HG03460 (cell line): ENCODE measurements around the gene GCK.
"Not testable (repeated sequence)": the region's sequence is repeated elsewhere in the genome, so short reads cannot be mapped to it uniquely, and the experiment has no call there.

ENCODE experiments used
- ATAC-seq: cut with Tn5 transposase; IDR thresholded peaks from one replicate; pipeline ENCODE4 v1.9.1; 2021; ENCODE audit not compliant: unreplicated experiment

Gene GCK

DNA sequence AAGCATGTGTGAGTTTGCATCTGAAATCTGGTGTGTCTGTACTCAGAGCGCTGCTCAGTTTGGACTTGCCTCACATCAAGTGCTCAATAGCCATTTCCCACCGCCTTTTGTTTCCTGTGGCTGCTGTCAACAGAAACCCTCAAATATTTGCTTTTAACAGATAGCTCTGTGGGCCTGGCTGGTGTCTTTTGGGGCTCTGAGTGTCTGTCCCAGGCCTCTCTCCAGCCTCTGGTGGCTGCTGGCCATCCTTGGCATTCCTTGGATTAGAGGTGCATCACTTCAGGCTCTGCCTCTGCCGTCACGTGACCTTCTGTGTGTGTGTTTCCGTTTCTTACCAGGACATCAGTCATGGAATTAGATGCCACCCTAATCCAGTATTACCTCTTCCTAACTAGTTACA is 20.9 kb upstream of the GCK start:
- no peak for ATAC-seq

DNA sequence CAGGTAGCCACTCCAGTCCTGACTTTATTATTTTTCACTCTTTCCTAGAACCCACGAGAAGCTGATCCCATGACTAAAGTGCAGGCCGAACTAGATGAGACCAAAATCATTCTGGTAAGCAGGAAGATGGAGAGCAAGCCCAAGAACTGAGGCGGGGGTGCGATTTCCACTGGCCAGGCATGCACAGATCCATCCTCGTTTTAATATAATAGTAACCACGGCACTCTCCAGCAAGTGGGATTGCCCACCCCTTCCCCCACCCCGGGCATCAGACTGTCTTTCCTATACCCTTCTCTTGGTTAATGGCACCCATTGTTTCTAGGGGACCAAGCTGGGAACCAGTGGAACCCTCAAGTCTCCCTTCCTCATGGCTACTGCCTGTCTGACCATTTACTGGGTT is 18.8 kb upstream of the GCK start:
- ATAC-seq, result no peak

DNA sequence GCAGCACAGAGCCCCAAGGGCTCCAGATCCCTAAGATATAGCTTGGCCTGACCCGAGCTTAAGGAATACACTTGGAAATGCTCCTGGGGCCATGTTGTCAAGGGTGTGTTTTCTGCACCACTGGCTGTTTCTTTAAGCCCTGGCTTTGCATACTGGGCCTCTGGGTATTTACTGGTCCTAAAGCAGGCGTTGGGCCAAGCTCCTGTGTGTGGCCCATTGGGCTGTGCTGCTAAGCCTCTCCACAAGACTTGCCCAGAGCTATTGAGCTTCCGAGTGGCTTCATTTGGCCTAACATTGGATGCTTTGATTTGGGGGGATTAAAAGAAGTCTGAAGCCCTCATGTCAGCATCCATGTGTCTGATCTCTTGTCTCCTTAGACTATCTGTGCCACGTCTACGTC is 16.8 kb upstream of the GCK start:
- no peak for ATAC-seq

DNA sequence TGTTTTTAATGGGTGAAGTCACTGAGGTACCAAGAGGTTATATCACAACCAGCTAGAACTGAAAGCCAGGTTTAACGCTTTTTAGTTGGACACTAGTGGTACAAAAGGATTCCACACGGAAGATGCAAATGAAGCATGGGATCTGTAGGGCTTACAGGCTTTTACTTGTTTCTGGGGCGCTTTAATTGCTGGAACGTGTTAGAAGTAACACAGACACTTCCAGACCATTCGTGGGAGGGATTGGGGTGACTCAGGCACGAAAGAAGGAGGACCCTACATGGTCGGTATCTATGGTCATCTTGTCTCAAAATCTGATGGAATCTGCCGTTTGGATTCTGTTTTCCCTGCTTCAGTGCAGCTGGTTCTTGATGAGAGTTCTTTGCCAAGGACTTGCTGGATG is 12.6 kb upstream of the GCK start:
- no peak for ATAC-seq

DNA sequence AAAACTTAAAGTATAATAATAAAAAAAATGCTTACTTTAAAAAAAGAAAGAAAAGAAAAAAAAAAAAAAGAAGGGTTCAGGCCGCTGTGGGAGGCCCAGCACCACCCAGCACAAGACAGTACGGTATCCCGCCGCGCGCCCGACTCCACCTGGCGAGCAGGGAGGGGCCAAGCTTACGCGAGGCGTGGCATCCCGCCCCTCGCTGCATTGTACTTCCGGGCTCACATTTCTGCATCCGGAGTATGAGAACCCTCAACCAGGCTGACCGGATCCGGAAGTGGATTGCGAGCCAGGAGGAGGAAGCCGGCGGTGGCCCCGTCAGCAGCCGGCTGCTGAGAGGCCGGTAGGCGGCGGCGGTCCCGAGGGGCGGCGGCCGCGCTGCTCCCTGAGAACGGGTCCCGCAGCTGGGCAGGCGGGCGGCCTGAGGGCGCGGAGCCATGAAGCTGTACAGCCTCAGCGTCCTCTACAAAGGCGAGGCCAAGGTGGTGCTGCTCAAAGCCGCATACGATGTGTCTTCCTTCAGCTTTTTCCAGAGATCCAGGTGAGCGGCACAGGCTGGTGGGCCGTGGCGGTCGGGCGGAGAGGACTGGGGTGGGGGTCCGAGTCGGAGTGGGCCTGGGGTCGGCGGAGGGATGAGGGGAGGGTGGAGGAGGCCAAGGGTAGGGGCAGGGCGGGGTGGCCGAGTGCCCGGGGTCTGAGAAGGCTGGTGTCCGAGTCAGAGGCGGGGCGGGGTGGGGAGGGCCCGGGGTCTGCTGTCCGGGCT is 11.6 kb upstream of the GCK start, which contains the start of gene YKT6:
YKT6 (plus strand) TSS at position 280 of the 763 bp plus-strand sequence; CDS start at position 438, 158 bp downstream.
- peak; percentile 99 for ATAC-seq

DNA sequence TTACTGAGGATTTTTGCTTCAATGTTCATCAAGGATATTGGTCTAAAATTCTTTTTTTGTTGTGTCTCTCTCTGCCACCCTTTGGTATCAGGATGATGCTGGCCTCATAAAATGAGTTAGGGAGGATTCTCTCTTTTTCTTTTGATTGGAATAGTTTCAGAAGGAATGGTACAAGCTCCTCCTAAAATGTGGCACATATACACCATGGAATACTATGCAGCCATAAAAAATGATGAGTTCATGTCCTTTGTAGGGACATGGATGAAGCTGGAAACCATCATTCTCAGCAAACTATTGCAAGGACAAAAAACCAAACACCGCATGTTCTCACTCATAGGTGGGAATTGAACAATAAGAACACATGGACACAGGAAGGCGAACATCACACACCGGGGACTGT is 10.9 kb upstream of the GCK start:
- ATAC-seq, result not testable (repeated sequence)

DNA sequence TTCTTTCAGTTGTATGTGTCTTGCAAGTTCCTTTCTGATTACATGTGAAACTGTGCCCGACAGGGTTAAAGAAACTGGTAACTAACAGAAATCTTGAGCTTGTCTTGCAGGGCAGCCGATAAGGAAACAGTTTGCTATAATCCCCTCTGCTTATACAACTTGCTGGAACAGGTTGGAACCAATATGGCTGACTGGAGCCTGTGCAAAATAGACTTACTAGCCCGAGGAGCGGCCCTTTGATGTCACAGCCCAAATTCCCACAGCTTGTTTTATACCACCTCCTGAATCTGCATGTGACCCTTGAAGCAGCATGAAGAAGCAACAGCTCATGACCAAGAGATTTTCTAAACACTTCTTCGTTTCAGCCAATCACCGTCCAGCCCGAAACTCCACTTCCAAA is 8.2 kb upstream of the GCK start:
- ATAC-seq, result no peak

DNA sequence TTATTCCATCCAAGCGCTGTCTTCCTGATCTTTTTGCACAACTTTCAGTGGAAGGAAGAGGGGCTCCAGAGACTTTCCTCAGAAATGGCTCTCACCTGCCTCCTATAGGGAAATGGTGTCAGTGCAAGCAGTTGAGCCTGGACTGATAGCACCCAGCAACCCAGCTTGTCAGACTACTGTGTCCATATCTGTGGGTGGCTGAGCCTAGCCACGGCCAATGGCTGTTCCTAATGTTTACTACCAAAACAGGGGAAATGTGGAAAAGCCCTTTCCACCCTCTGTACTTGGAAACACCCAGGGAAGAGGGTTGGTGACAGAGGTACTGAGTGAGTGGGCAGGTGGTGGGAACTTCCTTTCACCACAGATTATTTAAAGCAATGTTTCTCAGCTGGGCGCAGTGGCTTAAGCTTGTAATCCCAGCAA is 7.2 kb upstream of the GCK start:
- no peak for ATAC-seq

DNA sequence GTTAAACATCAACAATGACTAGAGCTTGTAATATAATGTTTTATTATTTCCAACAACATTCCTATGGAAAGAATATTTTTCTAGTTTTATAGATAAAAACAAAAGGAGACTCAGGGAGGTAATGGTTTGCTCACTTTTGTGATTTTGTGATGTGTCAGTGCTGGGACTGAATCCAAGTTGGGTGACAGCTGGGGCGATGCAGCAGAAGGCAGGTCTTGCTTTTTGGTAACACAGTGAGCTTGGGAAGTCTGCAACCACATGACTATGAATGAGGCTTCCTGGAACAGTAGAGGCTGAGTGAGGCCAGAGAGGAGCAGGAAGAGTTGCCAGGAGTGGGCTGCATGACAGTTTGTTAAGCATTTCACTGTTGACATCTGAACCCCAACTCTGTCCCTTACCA is 6.7 kb upstream of the GCK start:
- ATAC-seq, result no peak

DNA sequence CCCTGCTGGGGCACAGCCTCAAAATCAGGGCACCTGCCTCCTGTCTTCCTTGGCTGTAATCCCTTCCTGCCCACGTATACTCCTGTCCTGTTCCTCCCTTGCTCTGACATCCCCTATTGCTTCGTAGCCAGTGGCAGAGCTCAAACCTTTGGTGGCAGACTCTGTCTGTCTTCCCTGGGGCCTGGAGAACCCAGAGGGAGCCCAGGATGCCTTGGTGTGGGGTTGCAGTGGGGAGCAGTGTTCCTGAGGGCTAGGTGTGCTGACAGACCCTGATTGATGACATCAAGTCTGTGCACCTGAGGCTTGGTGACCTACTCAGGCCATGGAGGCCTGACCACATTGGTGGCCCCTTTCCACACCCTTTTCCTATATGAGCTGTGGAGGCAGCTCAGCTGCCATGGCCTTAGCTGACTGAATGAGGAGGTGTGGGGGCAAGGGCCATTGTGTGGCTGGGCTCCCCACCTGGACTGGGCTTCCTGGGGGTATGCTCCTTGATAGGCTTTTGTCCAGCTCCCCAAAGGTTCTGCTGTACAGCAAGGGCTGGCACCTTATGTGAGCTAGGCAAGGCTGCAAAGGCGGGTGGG is 5.4 kb upstream of the GCK start:
- ATAC-seq, result no peak

DNA sequence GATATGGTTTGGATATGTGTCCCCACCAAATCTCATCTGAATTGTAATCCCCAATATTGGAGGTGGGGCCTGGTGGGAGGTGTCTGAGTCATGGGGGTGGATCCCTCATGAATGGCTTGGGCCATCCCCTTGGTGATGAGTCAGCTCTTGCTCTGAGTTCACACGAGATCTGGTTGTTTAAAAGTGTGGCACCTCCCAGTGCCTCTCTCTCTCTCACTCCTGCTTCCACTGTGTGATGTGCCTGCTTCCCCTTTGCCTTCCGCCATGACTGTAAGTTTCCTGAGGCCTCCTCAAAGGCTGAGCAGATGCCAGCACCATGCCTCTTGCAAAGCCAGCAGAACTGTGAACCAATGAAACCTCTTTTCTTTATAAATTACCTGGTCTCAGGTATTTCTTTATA is 4.8 kb upstream of the GCK start:
- ATAC-seq, result no peak

DNA sequence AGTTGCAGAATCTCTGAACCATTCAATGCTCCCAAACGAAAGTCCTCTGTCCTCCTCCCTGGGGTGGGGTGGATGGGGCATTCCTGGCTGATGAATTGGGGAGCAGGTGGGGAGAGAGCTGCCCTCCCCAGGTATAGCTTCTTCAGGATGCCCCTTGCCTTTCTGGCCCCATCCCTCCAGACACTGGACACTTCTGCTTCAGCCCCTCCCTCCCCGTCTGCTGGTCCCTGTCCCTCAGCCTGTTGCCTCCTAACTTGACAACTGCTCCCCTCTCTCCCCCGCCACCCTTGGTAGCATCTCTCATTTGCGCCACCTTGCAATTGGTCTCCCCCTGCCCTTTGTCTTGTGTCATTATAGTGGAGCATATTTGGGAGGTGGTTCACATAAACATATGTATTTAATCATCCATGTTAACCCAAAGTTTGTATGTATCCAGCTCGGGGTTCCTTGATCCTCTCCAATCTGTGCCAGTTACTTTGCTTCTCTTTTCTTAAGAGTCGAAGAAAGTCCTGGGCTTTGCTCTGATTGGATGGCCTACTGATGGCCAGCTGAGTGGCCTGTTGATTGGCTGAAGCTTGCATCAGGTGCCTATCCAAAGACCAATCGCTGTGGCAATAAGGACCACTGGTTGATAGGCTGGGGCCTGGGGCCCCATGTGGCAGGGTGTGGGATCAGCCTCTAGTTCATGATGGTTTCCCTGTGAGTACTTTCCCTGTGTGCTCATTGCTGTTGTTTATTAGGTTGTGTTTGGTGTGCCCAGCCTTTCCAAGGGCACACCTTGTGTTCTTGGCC is 4.0 kb upstream of the GCK start:
- no peak for ATAC-seq

DNA sequence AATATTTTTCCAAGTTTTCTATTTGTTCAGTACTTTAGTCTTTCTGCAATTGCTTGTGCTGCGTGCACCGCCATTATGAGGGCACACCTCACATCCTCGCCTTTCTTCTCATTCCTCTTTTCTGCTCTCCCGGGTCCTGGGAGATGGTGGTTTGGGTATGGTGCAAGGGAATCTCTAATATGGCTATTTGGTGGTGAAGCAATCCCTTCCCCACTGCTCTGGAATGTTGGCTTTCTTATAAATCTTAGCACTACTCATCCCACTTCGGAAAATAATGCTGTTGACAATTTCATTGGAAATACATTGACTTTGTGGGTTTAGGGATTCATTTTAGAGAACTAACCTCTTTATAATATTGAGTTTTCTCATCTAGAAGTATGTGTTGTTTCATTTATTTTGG is 1.9 kb upstream of the GCK start:
- no peak for ATAC-seq

DNA sequence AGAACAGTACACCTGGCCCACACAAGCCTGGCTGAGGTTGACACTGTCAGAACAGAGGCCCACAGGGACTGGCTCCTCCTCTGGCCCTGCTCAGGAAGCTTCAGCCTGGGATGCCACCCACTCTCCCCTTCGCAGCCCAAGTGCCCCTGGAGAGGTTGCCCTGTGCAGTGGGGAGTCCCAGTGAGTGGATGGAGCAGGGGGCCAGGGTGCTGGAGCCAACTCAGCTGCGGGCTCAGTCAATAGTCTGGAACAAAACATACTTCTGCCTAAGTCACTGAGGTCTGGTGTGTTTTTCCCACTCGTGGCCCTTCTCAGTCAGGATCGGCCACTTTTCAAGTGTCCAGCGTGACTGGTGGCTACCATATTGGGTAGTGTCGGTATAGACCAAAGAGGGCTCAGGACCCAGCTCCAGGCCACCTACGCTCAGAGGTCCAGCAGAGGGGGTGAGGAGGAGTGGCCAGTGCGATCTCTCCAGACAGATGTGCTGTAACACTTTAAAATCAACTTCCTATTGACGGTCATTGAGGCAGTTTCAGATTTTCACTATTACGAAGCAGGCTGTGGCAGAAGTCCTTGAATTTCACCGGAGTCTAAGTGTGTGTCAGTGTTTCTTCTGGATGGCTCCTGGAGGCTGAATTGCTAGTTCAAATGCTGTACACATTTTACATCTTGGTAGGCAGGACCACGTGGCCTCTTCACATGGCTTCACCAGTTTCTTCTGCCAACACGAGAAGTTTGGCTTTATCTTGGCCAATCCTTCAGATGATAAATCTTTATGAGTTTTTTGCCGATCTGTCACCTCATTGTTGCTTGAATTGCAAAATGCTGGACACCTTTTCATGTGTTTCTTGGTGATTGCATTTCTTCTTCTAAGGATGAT is 994 bp upstream of the GCK start:
- no peak for ATAC-seq

DNA sequence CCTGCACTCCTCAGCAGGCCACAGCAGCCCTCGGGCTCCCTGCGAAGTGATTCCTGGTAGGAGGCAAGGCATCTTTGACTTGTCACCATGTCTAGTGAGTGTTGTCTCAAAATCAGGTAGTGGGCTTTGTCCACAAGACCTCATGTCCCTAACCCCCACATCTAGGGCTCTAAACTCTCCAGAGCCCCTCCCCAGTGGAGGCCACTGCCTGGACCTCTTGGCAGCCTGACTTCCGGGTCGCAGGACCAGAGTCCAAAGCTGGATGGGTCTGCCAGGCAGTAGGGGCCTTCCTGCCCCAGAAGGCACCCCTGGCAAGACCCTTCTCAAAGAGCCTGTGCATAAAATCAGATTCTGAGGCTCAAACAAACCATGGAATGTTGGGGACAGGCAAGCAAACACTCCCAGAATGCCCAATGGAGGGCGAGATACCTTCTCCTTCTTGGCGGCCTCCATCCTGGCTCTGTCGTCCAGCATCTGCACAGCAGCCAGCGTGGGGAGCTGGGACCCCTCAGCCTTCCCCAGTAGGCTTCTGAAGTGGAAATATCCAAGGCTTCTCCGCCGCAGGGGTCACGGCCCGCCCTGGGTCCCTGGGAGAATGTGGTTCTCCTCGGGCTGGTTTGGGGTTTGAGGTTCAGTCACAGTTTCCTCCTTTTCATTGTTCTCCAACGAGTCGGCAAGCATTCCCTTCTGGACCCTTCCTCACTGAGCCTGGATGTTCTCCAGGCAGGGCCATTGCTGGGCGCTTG is 586 bp downstream of the GCK start:
- no peak for ATAC-seq

DNA sequence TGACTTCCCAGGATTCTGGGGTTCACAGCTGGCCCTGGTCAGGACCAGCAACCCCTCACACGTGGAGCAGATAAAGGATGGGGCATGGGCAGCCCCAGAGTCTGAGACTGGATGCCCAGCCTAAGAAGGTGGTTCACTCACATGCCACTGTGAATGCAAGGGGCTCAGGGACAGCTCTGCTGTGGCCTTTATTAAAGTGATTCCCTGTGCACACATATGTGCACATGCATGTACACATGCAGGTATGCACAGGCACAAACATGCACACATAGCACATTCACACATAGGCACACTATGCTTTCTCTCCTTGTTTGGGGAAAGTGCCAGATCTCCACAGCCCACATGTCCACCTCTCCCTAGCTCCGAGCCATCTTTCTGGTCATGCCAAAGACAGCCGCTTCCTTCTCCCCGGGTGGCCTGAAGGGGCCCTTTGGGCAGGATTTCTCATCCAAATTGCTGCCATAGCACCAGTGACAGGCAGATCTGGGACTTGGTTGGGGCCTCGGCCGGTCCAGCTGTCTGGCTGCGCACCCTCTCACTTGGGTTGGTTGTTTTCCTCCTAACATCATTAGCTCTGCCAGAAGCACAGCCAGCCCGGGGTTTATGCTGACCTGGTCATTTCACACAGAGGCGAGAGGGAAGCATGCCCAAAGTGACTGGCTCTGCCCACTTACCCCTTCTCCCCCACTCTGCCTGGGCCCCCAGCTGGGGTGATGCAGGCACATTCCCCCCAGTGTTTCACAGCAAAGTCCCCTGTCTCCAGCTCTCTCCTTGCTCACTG is 1.4 kb downstream of the GCK start:
- ATAC-seq, result no peak

DNA sequence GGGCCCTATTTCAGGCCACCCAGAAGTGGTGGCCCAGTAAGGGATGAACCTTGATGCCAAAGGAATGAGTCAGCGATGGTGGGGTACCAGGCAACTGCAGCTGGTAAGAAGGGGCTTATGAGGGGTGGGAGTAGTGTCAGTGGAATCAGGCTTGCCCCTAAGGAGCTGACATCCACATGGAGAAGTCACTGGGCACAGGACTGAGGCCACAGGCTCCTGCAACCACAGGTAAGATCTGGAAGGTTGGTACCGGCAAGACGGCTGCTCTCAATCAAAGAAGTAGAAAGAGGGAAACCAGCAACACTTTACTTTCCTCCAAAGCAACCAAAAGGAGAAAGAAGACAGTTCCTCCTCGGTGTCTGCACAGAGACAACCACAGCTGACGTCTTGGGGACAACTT is 2.5 kb downstream of the GCK start:
- ATAC-seq, result no peak

DNA sequence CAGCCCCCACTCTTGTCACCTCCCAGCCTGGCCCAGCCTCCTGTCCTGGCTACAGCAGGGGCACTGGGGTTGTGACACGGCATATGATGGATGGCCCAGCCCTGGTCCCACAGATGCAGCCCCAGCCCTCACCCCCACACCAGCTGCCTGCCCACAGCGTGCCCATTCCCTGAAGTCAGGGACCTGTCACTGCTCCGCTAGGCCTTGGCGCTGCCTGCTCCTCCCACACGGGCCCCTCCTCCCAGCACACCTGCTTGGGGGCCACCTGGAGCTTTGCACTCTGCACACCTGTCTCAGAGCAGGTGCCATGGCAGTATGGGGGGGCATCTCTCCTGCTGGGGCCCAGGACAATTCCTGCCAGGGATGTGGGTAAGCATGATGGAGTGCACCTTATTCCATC is 3.5 kb downstream of the GCK start:
- ATAC-seq, result no peak

DNA sequence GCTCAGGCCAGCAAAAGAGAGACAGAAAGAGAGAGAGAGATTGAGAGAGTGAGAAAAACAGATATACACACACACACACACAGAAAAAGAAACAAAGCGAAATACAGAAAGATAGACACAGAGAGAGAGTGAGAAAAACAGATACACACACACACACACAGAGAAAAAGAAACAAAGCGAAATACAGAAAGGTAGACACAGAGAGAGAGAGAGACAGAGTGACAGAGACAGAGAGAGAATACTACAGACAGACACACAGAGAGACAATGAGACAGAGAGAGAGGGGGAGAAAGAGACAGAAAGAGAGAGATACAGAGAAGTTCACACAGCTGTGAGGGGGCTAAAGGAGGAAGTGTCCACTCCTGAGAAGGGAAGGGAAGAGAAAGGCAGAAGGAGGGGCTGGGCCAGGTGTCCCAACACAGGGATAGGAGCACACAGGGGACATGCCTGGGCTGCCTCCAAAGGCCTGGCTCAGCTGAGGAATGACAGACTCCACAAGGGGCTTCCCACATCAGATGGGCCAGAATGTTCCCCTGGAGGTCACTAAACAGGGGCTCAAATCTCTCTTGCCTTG is 4.3 kb downstream of the GCK start:
- no peak for ATAC-seq
